Activated CD4-positive, CD25-positive, alpha-beta regulatory T cell treated with anti-CD3 and anti-CD28 coated beads, Interleukin-2, amount 50 U/mL, for 24 hours (primary cell): ENCODE data around the gene ATP6V1C2.

Source experiments
- ATAC-seq, 2 donors: fragments of 150-1000 bp; cut with Tn5 transposase; one replicate each; pipeline ENCODE4 v1.10.0; 2021; ENCODE audit warnings: mild to moderate bottlenecking in 1 of 2, moderate library complexity in 1 of 2

Gene ATP6V1C2, protein sequence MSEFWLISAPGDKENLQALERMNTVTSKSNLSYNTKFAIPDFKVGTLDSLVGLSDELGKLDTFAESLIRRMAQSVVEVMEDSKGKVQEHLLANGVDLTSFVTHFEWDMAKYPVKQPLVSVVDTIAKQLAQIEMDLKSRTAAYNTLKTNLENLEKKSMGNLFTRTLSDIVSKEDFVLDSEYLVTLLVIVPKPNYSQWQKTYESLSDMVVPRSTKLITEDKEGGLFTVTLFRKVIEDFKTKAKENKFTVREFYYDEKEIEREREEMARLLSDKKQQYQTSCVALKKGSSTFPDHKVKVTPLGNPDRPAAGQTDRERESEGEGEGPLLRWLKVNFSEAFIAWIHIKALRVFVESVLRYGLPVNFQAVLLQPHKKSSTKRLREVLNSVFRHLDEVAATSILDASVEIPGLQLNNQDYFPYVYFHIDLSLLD

DNA sequence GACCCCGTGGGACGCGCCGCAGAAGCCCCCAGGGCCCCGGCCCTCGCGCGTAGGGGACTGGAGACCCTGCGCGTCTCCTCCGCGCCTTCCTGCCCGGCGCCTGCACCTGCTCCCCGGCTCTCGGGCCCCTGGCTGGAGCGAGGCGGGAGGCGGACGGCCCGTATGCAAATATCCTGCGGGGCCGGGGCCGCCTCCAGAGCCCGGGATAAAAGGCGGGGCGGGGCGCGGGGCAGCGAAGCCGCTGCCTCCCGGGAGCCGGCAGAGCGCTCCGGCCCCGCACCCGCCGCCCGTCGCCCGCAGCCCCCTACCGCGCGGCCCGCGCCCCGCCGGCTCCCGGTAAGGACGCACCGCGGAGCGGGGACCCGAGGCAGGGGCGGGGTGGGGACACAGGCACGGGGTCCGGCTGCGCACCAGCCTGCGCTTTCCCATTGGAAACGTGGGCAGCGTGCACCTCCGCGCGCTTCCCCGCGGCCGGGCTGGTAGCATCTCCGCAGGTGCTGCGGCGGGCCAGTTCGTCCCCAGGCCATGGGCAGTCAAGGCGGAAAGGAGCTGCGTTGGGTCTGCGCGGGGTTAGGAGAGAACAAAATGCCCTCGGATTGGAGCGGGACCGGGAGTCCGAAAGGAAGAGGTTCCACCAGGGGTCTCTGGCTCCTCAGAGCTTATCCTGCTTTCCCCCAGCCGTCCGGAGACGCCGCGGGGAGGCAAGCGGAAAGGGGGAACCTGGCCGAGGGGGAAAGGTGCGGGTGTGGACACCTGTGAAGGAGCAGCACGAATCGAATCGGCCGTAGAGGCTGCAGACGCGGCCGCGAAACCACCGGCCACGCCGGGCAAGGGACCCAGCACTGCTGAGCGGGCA, at the start of gene ATP6V1C2:
ATP6V1C2 (plus strand) TSS at position 235 of the 856 bp plus-strand sequence. CDS start 1,220 bp downstream, outside the sequence.
- ATAC-seq, result peak in 1 of 2 donors; percentile 27

DNA sequence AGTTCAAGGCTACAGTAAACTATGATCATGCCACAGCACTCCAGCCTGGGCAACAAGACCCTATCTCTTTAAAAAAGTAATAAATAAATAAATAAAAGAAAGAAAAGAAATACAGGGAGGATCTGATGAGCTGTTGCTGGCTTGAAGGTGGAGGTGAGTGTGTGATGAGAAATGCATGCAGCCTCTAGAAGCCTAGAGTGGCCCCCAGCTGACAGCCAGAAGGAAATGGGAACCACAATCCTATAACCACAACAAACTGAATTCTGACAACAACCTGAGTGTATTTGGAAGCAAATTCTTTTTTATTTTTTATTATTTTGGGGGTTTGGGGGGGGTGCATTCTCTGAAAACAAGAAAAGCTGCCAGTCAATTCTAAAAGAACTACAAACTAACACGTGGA, 46.3 kb upstream of the ATP6V1C2 start:
- ATAC-seq, result no peak

DNA sequence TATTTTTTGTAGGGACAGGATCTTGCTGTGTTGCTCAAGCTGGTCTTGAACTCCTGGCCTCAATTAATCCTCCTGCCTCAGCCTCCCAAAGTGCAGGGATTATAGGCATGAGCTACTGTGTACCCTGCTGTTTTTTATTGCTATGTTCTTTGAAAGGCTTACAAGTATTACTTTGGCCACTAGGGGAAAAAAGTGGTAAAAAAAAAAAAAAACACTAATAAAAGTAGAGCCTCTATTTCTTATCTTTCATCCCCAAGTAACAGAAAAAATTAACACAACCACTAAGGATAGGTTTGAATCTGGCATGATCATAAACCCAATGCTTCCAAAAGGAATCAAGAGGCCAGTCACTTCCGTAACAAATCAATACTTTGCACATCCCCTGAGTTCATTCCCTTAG, 43.2 kb upstream of the ATP6V1C2 start:
- no peak for ATAC-seq

DNA sequence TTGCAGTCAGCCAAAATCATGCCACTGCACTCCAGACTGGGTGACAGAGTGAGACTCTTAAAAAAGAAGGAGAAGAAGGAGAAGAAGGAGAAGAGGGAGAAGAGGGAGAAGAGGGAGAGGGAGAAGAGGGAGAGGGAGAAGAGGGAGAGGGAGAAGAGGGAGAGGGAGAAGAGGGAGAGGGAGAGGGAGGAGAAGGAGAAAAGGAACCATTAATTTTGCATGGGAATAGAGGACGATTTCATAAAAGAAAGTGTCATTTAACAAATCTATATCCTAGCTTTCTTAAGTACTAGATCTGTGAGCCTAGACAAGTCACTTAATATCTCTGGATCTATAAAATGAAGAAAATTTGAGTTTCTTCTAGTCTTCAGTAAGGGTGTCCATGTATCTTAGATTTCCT, 41.2 kb upstream of the ATP6V1C2 start:
- no peak for ATAC-seq

DNA sequence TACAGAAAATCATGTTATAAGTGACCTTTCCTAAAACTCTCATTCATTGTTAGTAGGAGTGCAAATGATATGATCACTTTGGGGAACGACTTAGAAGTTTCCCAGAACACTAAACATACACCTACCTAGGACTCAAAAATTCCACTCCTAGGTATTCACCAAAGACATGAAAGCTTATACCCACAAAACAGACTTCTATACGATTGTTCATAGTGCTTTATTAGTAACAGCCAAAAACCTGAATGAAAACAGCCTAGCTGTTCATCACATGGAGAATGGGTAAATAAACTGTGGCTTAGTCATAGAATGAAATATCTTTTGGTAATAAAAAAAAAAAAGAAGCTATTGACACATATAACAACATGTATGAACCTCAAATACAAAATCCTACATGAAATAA, 40.5 kb upstream of the ATP6V1C2 start:
- peak; percentile 38 to 89 for ATAC-seq

DNA sequence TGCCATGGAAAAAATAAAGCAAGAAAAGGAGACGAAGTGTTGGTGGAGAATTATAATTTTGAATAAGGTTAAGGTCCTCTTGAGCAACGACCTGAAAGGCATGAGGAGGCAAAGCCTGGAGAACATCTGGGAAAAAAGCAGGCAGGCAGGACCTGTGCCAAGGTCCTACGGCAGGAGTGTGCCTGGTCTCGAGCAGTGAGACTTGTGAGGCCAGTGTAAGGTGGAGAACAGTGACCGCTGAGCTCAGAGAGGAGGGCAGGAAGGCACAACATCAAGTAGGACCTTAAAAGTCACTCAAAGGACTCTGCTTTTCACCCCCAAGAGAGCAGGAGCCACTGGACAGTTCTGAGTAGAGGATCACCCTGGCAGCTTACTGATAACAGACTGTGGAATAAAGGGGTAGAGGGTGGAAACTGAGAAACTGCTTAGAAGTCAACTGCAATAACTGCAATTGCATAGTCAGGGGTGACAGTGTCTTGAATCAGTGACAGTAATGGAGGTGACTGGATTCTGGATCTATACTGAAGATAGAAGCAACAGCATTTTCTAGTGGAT, 35.2 kb upstream of the ATP6V1C2 start:
- ATAC-seq, result no peak

DNA sequence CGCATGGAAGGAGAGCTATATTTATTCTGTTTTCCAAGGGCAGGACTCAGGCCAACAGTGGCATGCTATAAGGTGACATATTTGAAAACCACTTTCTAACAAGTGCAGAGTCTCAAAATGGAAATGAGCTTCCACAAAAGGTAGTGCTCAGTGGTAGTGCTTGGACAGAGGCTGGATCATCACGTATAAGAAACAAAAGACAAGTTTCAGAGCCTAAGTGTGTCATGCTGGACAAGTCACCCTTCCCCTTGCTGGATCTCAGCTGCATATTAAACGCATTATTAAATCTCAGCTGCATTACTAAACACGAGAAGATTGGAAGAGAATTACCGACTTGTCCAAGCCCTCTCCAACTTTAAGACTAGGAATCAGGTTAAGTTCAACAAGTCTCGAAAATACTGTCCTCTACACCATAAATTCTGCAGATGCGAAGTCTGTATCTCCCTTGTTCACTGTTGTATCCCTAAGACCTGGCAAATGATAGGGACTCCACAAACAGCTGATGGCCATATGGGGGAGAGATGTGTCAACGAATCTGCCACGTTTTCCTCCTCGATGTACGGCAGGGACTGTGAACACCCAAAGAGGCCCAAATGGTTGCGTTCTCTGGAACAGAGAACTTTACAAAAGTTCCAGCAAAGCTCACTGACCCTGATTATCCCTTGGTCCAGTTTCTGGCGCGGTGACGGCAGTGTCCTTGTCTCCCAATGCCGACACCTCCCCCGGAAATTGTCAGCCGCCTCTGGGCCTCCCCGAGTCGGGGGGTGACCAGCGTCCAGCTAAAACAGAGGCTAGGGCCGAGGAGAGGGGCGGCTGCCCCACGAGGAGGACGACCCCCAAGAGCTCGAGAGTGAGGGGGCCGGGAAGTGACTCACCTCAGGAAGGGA, 32.3 kb upstream of the ATP6V1C2 start:
- ATAC-seq, result peak; percentile 9 to 18

DNA sequence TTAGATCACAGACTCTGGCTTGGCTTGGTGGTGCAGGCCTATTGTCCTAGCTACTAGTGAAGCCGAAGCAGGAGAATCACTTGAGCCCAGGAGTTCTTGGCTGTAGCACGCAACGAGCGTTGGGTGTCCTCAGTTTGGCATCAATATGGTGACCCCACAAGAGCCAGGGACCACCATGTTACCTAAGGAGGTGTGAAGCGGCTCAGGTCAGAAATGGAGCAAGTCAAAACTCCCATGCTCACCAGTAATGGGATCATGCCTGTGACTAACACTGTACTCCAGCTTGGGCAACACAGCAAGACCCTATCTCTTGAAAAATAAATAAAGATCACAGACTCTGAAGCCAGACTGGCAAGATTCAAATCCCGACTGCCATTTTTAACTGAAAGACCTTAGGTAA, 29.9 kb upstream of the ATP6V1C2 start:
- no peak for ATAC-seq

DNA sequence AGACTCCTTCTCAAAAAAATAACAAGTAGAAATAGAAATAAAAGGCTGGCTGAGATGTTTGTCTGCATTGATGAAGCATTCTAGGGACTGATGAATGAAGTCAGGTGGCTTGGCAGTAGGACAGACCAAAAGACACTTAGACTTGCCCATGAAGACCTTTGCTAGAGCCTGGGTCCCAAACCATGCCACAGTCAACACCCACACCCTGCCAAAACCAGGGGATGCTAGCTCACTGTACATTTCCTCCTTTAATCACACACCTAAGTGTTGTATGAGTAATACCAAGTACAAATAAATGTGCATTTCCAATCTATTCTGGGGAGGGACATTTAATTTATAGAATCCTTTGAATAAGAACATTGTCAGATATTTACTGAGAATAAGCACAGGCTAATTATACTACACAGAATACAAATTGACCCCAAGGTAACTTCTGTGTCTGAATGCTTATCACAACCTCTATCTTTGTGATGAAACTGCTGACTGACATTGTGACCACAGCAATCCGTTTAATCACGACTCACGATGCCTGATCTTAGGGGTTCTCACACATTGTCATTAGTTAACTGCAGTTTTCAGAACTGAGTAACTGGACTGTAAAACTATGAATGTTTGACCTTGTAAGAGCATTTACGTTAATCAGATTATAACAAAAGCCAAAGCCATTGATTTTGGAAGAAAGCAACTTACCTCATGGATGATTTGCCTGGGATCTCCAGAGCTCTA, 21.2 kb upstream of the ATP6V1C2 start:
- ATAC-seq, result peak; percentile 38 to 82

DNA sequence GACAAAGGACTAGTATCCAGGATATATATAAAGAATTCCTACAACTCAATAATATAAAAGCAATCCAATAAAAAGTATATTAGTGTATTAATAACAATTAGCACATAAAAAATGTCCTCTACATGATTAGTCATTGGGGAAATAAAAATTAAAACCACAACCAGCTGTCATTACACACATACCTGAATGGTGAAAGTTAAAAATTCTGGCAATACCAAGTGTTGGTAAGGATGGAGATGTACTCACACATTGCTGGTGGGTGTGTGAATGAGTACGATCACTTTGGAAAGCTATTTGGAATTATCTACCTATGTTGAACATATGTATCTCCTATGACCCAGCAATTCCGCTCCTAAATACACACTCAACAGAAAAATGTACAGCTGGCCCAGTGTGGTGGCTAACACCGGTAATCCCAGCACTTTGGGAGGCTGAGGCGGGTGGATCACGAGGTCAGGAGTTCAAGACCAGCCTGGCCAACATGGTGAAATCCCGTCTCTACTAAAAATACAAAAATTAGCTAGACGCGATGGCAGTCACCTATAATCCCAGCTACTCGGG, 17.3 kb upstream of the ATP6V1C2 start:
- no peak for ATAC-seq

DNA sequence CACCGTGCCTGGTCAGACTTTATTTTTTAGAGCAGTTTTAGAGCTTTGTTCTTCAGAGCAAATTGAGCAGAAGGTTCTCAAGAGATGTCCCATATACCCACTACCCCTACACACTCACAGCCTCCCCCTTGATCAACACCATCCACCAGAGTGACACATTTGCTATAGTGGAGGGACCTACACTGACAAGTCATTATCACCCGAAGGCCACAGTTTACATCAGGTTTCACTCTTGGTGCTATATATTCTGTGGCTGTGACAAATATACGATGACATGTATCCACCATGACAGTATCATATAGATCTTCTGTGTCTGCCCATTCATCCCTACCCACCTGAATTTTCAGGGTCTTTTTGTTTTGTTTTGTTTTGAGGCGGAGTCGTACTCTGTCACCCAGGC, 15.4 kb upstream of the ATP6V1C2 start:
- peak in 1 of 2 donors; percentile 30 for ATAC-seq

DNA sequence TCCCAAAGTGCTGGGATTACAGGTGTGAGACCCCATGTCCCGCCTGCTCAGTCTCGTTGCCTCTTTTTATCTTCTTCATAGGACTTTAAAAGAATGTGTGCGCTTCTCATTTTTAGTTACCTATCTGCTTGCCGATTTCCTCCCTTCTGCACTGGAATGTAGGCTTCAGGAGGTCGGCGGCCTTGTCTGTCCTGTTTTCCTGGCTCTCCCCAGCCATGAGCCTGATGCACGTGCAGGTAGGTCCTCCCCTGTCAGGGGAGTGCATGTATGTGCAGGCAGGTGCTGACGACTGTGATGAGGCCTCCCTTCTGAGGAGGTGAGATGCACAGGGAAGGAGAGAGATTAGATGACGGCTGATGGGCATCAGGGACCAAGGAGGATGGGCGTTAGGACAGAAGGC, 13.6 kb upstream of the ATP6V1C2 start:
- ATAC-seq, result no peak

DNA sequence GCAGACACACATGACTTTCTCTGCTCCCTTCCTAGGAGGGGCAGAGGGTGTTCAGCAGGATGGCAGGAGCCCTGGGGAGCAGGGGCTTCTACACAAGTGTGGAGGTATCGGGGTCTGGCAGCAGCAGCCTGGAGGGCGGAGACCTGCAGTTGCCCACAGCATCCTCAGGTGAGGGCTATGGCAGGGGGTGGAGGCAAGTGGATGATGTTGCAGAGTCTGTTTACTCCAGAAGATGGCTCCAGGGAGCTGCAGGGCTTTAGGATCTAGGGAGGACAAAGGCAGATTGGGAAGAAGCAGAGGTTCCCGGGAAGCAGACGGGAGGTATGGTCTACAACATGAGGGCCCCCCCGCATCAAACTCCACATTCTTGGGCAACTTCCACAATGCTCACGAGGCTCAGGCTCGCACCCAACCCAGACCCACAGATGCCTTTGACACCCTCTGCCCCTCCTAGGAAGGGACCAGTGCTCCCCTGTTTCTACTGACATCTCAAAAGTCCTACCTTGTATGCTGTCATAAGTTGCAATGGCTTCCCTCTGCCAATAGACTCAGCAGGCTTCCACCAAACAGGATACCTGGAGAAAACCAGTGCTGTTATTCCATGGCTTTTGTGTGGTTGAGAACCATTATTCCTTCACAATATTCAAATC, 12.0 kb upstream of the ATP6V1C2 start:
- ATAC-seq, result no peak

DNA sequence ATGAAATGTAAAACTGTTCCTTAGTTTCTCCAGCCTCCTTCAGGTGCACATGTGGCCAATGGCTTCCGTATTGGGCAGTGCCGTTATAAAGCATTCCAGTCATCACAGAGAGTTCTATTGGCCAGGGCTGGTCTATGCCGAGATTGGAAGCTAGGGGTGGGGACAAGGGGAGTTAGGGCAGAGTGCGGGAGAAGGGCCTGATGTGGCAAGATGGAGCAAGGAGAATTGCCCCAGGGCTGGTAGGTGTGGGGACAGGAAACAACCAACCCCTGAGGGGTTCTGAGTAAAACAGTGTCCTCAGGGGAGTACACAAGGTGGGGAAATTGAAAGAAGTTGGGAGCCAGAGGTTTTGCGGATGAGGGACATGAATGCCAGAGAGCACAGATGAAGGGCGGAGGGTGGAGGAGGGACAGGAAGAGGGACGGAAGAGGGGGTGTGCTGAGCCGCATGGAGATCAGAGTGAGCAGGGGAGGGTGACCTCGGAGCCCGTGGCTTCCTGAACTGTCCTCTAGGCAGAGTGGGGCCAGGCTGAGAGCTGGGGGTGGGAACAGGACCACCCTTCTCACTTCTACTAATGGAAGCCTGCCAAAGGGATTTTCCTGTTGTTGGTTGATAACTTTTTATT, 9.1 kb upstream of the ATP6V1C2 start:
- no peak for ATAC-seq

DNA sequence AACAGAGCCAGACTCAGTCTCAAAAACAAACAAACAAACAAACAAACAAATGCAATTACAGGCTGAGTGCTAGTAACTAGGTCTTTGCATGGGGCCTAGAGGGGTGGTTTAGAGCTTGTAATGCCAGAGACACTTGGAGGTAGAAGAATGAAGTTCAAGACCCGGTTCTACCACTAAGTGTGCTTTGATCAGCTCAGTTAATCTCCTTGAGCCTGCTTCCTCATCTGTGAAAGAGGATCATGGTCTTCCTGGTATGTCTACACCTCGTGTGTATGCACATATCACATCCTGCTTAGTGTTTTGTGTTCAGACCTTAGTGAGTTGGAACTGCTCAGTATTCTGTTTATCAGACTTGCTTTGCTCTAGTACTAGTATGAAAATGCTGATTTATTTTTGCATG, 4.8 kb upstream of the ATP6V1C2 start:
- ATAC-seq, result no peak

DNA sequence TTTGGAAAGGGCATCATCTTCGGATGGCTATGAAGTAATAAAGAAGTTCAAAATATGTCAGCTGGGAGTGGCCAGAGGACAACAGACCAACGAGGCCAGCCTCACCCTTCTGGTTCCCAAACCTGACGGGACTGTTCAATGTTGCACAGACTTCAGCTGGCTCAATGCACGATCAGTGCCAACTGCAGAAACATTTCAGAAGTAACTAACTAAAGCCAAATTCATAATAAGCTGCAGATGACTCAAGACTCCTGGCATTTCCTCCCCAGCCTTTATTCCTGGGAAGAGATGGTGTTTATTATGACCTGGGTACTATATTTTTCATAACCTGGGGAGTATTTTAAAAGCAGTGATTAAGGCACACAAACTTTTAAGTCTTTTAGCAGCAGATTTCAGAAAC, 3.8 kb upstream of the ATP6V1C2 start:
- ATAC-seq, result no peak

DNA sequence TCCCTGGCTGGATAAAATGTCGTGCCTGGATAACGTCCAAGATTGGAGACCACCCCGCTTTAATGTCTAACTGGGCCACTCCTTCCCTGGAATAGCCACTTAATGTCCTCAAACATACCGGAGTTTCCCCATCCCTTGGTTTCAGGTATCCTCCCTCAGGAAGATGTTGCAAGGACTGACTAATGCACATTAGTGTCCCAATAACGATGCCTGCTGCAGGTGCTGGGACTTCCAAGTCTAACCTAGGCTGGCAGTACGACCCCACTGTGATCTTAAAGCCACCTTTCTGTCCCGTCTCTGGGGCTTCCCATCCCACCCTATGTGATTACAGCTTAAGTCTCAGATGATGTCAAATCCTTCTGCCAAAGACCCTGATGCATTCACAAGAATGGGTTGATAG, 1.1 kb upstream of the ATP6V1C2 start:
- no peak for ATAC-seq

DNA sequence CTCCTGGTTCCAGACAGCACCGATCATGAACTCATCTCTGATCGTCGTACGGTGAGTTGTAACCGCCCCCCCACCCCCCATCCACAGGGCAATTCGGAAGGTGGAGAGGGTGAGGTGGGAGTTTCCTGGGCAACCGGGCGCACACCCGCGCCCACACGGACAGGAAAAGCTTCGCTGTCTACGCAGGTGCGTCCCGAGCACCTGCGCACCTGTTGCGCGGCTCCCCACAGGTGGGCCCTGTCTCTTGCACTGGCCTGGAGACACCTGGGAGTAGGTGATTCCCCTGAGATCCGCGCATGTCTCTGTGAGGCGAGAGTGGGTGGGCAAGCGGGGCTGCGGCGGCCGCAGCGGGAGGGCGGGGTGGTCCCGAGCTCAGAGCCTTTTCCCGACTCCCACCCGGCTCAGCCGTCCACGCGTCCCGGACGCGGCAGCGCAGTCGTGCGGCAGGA, 459 bp upstream of the ATP6V1C2 start:
- ATAC-seq, result no peak

DNA sequence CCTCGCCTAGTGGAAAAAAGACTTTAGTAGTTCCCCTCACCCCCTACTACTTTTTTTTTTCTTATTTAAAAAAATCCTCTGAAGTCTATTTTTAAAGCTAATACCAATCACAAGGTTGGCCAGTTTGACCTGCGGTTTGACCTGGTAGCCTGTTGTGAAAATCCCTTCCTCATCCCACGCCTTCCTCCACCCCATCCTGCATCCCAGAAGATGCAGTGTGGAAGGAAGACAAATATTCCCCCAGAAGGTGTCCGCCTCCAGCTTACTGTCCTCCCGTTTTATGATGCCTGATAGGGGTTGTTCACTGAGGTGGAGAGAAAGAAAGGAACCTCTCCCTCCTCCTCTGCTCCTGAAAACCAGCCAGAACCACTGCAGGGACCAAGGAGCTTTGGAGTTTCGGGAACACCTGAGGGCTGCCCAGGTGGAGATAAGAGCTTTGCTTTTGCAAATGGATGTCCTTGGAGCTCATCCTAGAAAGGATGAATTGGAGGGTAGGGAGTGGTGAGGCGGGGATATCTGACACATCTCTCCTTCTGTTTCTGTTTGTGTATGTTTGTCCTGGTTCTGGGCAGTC, 909 bp downstream of the ATP6V1C2 start:
- ATAC-seq, result no peak
